GM18498 (cell line): Measurements from ENCODE around the gene KIAA1671.

Source experiments
- ATAC-seq: cut with Tn5 transposase; IDR thresholded peaks from one replicate; pipeline ENCODE4 v1.9.1; 2021; ENCODE audit warnings: mild to moderate bottlenecking, moderate library complexity; ENCODE audit not compliant: unreplicated experiment

Gene KIAA1671

DNA sequence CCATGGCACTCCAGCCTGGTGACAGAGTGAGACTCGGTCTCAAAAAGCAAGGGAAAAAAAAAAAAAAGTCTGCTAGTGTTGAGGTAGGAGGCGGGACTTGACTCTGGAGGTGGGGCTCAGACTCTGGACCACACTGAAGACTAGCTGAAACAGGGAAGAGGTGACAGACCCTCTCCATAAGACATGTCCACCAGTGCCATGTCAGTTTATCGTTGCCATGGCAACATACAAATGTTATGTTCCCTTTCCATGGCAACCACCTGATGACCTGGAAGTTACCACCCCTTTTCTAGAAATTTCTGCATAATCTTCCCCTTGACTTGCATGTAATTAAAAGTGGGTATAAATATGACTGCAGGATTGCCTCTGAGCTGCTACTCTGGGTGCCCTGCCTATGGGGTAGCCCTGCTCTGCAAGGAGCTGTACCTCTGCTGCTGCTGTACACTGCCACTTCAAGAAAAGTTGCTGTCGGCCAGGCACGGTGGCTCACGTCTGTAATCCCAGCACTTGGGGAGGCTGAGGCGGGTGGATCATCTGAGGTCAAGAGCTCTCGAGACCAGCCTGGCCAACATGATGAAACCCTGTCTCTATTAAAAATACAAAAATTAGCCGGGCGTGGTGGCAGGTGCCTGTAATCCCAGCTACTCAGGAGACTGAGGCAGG is 55.1 kb downstream of the KIAA1671 start:
- no peak for ATAC-seq

DNA sequence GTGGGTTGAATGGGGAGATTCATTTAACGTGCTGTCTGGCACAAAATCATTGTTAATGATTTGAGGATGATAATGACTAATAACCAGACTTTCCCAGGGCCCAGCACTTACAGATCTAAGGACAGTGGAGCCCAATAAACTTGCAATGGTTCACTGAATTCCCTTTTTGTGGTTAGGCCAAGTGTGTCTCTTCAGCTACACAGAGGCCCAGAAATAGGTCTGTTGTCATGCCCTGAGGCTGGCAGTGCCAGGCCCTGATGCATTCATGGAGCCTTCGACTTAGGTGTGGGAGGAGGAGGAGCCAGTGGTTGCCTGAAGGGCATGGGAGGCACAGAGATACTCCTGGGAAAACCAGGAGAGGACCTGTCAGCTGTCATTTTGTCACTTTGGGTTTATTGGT is 56.1 kb downstream of the KIAA1671 start:
- no peak for ATAC-seq

DNA sequence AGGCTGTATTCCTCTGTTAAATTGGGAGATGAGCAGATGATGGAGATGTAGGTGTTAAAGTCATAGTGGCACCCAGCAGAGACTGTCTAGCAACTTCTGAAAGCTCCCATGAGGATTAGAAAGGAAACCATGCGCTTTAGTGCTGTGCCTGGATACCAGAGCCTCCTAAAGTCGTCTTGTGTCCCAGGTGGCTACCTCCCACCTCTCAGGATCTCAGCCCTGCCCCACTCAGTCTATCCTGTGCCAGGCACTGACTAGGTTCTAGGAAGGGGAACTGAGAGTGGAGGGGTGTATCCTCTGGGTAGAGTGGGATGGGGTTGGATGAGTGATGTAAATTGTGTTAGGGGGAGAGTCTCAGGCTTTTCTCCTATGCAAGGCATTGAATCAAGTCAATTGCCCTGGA is 60.2 kb downstream of the KIAA1671 start:
- no peak for ATAC-seq

DNA sequence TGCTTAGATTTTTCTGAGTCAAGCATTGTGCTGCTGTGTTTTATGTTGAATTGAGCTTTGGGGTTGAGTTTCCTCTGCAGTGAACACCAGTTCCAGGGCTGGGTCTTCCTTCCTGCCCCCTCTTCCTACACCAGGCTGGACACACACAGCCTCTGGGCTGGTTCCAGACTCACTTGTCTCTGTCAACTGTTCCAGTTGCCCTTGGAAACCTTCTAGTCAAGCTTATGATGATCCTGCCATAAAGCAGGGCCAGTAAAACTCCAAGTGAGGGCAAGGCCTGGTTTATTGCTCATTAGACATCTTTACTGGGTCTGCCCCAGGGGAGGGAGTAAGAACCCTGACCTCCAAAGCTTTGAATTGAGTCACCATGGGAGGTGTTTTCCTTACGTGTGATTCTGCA is 61.1 kb downstream of the KIAA1671 start:
- ATAC-seq: no peak

DNA sequence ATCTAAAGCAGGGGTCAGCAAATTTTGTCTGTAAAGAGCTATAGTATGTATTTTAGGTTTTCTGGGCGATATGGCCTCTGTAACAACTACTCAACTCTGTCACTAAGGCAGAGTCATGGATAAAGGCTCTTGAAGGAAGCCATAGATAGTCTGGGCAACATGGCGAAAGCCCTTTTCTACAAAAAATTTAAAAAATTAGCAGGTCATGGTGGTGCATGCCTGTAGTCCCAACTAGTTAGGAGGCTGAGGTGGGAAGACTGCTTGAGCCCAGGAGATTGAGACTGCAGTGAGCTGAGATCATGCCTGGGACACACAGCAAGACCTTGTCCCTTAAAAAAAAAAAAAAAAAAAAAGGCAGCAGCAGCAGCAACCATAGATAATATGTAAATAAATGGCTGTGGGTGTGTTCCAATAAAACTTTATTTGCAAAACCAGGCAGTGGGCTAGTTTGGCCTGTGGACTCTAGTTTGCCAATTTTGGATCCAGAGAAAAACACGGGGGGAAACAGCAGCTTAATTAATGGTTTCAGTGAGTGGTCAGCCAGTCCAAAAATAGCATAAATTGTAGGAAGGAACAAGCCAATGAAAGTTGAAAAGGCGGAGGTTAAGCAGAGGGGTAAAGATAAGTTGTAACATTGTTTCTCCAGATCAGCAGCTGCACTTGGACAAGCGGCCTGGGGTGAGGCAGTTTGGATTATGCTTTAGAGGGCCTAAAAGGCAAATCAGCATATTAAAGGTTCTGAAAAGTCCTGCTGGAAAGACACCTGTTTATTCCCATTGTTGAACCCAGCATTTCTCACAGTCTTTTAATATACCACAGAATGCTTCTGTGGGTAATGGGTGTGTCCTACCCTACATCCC is 62.6 kb downstream of the KIAA1671 start:
- no peak for ATAC-seq

DNA sequence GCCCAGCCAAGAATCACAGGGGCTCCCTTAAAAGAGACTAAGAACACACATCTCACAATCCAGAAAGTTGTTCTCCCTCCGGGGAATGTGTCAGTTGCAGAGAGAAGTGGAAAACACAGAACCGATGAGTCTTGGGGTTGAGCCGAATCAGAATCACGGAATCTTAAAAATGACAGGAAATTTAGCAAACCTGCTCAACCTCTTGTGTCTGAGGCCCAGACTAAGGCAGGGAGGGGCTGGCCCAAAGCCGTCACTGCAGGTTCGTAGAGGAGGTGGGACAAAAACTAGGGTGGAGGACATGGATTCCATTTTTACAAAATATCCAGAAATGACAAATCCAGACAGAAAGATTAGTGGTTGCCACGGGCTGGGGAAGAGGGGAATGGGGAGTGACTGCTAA is 63.8 kb downstream of the KIAA1671 start:
- no peak for ATAC-seq

DNA sequence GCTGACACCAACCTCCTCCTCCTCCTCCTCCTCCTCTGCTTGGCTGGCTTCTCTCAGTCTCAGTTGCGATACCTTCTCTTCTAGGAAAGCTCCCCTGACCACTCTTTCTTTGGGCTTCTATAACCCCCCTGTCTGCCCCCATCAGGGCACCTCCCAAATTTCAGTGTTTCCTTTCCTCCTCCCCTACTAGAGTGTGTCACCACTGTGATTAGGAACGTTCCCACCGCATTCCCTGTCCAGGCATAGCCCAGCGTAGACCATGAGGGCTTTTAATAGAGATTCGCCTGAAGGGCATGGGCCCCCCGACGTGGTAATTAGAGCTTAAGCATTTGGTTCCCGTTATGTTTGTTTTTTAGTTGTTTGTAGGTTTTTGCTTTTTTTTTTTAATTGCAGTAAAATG is 65.5 kb downstream of the KIAA1671 start:
- no peak for ATAC-seq

DNA sequence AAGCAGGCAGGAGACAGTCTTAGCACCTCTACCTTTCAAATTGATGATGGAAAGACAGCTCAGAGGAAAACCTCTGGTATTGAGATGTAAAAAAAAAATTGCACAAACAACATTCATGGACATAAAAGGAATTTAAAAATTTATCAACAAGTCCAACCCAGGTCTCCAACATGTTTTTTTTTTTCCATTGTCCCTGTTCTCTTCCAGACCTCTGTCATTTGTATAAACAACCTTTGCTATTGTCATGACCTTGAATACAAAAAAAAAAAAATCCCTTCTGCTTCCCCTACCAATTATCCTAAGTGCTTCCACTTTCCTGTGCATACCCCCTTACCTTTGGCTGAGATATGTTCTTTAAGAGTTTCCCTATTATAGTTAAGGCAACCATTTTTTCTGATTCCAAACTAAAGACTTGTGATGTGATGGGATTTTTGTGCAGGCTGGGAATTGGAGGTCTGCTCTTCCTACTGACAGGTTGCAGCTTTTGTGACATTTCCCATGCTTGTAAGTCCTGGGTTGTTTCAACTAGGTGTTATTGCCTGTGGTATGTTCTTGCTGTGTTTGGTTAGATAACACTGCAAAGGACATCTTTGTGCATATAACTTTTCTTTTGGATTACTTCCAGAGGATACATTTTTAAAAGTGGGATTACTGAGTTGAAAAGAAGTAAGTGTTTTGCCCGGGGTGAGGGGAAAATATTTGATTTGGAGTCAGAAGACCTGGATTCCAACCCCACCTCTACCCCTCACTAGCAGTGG is 67.1 kb downstream of the KIAA1671 start:
- ATAC-seq: no peak

DNA sequence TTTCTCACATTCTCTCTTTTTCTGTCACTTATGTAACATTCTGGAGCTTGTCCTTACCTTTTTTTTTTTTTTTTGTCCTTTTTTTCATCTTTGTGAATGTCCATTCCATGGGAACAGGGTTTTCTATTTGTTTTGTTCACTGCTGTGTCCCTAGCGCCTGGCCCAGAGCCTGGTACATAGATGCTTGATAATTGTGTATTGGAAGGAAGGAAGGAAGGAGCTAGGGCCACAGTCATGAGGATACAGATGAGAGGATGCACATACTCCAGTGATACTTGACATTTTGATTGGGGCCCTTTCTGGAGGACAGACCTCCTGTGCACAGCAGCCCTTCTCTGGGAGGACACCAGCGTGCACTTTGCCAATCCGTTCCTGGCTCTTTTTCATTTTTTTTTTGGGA is 68.9 kb downstream of the KIAA1671 start:
- ATAC-seq: no peak

DNA sequence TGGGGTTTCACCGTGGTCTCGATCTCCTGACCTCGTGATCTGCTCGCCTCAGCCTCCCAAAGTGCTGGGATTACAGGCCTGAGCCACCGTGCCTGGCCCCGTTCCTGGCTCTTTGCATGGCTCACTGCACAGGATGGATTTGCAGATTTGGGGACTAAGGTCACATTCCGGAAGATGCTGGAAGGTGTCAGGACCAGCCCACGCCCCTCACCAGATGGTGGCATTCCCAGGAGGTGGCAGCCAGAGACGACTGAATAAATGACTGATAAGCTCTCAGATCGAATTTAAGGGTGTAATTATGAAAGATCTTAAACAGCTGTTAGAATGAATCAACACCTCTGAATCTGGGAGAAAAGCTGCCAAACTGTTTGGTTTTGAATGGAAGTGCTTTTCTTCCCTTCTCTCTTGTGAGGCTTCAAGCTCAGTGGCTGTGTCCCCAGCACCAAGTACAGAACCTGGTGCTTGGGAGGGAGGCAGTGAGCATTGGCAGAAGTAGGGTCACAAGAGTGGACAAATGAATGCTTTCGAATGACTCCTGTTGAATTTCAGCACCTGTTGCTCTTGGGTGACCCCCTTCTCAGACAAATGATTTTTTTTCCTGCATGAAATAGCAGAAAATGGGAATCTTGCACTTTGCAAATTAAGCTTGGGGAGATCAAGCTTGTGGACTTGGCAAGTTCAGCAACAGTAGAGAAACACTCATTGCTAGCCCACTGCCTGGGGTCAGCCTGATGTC is 69.6 kb downstream of the KIAA1671 start:
- ATAC-seq: no peak

DNA sequence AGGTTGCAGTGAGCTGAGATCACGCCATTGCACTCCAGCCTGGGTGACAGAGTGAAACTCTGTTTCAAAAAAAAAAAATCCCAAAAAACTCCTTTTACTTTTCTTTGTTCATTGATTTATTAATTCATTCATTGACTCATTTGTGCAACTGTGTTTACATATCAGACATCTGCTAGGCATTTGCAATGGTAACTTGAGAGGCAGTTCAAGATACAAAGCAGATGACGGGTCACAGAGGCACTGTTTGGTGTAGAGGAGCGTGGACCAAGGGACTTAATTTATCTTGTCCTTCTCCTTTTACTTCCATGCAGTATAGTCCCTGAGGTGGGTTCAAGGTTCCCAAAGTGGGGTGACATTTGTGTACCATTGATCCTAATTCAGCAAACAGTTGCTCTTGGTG is 71.4 kb downstream of the KIAA1671 start:
- ATAC-seq: no peak

DNA sequence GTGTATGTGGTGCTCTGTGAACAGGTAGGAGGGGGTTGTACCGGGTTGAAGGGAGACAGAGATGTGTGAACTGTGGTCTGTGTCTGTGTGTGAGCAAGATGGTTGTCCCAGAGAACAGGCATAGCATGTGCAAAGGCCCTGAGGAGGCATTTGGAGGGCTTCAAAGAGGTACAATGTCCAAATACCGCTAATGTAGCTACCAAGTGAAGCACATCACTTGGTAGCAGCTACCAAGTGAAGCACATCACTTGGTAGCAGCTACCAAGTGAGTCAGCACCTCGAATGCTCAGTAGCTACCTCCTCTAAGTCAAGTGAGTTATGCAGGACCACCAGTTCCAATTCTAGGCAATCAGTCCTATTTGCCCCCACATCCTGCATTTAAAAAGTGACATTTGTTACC is 72.4 kb downstream of the KIAA1671 start:
- no peak for ATAC-seq

DNA sequence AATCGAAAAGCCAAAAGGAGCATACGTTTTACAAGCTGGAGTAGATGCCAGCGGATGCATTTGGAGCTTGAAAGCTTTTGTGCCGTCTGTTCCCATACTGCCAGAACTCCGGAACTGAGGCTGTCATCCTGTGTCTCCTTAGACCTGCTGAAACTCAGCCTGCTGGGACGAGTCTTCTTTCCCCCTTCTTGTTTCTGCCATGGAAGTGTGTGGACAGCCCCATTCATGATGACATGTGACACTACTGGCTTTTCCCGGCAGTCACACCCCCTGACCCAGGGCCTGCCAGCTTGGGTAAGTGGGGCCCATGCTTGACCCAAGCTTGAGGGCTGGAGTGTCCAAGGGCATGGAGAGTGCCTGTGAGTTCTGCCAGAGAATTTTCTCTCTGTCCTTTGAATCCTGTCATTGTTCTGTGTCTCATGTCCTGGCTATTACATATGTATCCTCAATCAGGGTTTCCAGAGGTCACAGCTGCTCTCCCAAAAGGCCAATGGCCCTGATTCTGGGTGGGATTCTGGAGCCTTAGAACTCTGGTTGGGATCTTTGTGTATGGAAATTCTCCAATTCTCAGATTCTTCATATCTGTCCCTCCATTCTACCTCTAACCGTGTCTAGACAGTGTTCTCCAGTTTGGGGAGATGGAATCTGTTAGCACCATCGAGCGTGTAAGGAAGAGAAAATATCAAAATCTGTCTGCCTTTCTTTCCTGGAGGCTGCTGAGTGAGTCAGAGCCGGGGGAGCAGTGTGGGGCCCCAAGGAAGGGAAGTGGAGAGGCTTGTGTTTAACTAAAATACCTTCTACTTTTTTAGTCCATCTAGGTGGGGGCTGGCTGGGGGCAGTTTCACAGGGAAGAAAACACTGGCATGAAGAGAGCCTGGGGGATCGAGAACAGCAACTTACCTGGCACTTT is 73.2 kb downstream of the KIAA1671 start:
- ATAC-seq: no peak

DNA sequence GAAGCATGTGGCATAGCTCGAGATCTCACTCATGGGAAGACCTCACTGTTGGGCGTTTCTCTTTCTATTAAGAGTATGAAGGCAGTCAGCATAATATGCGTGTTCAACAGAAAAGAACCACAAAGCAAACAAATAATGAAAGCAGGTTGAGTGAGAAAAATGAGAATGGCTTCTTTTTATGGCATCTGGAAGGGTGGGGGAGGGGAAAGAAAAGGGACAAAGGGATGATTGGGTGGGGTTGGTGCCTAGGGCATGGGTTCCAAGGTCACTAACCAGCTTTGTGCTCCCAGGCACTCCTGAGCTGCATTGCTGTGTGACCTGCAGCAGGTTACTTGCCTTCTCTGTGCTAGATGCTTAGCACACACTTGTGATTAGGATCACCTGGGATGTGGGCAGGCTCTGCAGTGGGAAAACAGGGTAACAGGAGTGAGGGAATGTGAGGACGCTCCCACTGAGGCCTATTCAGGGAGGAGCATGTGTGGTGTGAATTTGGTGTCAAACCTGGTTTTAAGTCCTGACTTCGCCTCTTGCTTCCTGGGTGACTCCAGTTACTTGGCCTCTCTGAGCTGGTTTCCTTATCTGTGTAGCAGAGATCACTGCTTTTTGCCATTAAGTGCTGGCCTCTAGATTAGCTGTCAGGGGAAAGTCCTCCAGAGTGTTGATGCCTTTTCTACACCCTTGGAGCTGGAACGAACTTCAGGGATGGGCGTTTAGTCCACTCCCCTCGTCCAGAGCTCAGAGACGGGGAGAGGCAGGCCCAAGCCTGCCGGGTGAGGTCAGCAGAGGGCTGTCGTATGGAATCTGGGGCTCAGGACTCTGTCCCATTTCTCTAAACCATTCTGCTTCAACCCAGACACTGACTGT is 74.8 kb downstream of the KIAA1671 start:
- no peak for ATAC-seq

DNA sequence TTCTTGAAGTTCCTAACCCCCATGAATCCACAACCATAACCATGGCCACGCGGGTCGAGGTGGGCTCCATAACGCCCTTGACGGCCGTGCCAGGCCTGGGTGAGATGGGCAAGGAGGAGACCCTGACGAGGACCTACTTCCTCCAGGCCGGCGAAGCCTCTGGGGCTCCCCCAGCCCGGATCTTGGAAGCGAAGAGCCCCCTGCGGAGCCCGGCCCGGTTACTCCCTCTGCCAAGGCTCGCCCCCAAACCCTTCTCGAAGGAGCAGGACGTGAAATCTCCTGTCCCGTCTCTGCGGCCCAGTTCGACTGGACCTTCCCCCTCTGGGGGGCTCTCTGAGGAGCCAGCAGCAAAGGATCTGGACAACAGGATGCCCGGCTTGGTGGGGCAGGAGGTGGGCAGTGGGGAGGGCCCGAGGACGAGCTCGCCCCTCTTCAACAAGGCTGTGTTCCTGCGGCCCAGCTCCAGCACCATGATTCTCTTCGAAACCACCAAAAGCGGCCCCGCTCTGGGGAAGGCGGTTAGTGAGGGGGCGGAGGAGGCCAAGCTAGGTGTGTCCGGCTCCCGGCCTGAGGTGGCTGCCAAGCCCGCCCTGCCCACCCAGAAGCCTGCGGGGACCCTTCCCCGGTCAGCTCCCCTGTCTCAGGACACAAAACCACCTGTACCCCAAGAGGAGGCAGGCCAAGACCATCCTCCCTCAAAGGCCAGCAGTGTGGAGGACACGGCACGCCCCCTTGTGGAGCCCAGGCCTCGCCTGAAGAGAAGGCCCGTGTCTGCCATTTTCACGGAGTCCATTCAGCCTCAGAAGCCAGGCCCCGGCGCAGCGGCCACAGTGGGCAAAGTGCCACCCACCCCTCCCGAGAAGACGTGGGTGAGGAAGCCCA is 75.7 kb downstream of the KIAA1671 start:
- no peak for ATAC-seq

DNA sequence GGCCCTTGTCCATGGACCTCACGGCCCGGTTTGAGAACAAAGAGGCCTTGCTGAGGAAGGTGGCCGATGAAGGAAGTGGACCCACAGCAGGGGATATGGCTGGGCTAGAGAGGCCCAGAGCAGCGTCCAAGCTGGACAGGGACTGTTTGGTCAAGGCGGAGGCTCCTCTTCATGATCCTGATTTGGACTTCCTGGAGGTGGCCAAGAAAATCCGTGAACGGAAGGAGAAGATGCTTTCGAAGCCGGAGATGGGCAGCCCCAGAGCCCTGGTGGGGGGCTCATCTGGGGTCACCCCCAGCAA is 76.3 kb downstream of the KIAA1671 start:
- no peak for ATAC-seq

DNA sequence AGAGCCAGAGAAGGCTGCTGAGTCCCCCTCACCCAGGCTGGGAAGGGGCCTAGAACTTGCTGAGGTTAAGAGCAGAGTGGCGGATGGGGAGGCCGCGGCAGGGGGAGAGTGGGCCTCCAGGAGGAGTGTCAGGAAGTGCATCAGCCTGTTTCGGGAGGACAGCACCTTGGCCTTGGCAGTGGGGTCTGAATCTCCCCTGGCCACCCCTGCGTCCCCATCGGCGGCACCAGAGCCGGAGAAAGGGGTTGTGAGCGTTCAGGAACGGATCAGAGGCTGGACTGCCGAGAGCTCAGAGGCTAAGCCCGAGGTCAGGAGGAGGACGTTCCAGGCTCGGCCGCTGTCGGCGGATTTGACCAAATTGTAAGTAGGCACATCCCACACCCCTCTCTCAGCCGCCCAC is 76.7 kb downstream of the KIAA1671 start:
- ATAC-seq: no peak

DNA sequence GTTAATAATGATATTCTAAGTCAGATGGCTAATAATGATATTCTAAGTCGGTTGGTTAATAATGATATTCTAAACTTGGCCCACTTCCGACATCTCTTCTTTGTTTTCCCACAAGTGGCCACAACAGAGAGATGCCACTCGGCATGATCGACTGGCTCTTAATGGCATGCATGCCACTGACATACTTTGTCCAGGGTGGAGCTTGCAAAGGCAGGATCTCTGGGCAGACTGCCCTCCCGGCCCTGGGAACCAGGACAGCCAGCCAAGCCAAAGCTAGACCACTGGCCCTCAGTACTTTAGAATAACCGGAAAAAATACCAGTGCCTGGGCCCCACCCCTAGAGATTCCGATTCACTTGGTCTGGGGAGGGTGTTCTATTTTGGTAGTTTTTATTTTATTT is 78.1 kb downstream of the KIAA1671 start:
- no peak for ATAC-seq
